GM12874 (cell line): ENCODE measurements around the gene IDH2.

ENCODE experiments used
- TF ChIP-seq, protein P1 (sequence below): IDR thresholded peaks from 2 replicates; pipeline ENCODE4 v1.5.1; 2011; ENCODE audit warnings: low read depth, mild to moderate bottlenecking, control low read depth, low read length, moderate library complexity; ENCODE audit not compliant: insufficient read depth

The IDH2 gene

DNA sequence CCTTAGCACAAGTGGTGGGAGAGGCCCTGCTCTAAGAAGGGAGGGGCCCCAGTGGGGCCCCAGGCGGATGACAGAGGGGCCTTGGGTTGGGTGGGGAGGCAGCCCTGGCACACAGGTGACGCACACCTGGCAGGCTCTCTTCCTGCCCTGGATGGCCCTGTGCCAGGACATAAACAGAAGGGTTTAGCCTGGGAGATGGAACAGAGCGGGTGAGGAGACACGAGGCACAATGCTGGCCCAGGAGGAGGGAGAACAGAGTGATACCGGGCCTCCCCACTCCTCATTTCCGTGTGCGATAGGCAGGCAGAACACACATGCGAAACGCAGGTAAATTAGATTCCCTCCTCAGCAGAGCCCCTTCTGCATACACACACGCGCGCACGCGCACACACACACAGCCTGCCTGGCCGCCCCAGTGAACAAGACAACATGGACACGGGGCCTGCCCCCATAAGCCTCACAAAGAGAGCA is 39.8 kb downstream of the IDH2 start:
- TF ChIP-seq, protein P1, sequence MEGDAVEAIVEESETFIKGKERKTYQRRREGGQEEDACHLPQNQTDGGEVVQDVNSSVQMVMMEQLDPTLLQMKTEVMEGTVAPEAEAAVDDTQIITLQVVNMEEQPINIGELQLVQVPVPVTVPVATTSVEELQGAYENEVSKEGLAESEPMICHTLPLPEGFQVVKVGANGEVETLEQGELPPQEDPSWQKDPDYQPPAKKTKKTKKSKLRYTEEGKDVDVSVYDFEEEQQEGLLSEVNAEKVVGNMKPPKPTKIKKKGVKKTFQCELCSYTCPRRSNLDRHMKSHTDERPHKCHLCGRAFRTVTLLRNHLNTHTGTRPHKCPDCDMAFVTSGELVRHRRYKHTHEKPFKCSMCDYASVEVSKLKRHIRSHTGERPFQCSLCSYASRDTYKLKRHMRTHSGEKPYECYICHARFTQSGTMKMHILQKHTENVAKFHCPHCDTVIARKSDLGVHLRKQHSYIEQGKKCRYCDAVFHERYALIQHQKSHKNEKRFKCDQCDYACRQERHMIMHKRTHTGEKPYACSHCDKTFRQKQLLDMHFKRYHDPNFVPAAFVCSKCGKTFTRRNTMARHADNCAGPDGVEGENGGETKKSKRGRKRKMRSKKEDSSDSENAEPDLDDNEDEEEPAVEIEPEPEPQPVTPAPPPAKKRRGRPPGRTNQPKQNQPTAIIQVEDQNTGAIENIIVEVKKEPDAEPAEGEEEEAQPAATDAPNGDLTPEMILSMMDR = no peak

DNA sequence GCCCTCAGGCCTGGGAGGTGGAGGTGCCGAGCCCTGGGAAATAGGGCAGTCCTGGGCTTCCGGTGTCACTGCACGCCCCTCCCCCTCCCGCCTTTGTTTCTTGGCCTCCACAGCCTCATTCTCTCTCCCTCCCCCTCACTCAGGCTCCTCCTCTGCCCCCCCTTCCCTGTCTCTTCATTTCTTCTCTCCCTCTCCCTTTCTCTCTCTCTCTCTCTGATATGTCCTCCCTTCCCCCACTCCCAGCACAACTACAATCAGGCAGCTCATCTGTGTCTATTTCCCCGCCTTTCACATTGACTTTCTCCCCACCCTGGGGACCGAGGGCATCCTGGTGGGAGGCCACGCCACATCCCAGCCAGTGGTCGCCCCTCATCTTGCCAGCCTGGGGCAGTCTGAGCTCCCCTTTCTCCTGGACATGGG is 40.2 kb downstream of the IDH2 start:
- TF ChIP-seq, protein P1 = no peak

DNA sequence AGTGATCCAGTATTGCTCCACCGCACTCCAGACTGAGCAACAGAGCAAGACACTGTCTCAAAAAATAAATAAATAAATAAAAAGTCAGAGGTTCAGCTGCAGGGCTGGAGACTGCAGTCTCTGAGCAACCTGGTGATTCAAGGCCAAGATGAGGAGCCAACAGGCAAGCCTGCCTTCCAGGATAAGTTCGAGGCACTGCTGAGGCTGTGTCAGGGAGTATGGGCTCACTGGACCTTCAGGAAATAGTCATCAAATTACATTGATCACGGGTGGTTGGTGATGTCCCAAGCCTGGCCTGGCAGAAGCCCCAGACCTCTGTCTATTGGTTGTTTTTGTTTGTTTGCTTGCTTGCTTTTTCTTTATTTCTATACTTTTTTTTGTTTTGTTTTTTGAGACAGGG is 41.5 kb downstream of the IDH2 start:
- TF ChIP-seq, protein P1 = no peak

DNA sequence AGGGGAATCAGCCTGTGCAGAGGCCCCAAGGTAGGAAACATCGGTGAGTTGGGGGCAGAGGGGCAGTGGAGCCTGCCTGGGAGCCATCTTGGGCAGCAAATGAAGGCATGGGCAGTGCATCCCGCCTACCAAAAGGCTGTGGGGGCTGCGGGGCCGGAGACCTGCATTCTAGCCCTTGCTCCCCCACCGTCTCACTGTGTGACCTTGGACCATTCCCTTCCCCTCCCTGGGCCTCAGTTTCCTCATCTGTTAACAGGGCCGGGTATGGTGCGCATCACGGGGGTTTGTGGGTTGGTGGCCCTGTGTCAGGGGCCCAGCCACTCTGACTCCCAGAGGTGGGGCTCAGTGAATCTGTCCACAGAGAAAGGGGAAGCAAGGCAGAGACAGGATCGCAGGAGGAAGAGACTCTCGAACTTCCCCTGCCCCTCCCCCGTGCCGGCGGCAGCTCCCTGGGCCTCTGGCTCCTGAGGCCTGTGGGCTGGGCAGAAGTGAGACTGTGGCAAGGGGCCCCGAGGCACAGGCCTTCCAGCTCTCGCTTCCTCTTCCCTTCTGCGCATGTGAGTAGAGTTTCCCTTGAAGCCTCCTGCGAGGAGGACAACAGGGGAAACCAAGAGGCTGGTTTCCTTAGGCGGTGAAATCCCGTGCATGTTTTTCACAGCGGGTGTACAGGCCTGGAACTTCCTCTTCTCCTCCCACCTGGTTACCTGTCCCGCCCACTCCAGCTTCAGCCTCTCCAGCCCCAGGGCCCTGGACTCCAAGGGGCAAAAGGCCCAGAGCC is 42.9 kb downstream of the IDH2 start:
- TF ChIP-seq, protein P1 = no peak

DNA sequence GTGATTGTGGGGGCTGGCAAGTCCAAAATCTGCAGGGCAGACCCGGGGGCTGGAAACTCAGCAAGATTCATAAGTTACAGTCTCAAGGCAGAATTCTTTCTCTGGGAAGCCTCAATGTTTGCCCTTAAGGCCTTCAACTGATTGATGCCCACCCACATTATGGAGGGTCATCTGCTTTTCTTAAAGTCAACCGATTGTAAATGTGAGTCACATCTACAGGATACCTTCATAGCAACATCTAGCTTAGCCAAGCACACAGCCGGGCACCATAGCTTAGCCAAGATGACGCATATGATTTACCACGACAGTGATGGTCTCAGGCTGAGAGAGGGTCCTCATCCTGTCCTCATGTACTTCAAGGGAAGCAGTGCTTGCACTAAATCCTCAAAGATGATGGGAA is 43.5 kb downstream of the IDH2 start:
- TF ChIP-seq, protein P1 = no peak

DNA sequence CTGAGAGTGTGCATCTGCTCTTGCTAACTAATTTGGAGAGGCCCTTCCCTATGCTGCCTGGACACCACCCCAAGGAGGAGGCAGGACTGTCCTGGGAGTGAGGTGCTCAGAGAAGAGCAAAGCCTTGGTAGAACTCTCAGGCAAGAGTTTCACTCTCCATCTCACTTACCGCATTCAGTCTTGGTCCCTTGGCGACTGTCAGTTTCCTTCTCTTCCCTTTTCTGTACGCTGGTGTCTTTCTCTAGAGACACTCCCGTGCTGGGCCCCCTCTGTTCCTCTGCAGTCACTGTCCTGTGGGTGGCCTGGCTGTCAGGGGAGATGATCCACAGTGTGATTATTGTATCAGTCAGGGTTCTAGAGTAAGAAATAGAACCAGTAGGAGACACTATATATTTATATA is 44.0 kb downstream of the IDH2 start:
- TF ChIP-seq, protein P1 = no peak

DNA sequence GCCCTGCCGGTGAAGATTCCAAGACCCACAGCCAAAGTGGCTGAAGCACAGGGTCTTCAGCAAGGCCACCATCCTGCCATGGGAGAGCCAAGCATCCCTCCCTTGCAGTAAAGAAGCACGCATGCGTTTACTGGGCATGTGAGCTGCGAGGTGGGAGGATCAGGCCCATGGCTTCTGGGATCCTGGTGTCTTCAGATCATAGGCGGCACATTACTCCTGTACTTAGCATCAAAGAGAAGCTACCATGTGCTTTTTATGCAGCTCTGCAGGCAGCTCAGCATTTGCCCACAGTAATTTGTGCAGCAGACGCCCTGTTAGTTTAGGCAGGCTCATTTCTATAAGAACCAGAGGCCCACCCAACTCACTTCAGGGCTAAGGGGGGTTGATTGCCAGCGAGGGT is 45.7 kb downstream of the IDH2 start:
- TF ChIP-seq, protein P1 = no peak
